ENCODE measurements around the gene ZNF385B. TPM values are rescaled to one million over a fixed set of nuclear protein-coding genes. Genes with fewer than 3 reads are reported as not detected.

ZNF385B gene
- total RNA-seq, 1 experiment from 2014 or later: 0.33 TPM

- H3K4me3 Mint-ChIP-seq (ENCODE audit: unreplicated experiment): no peak overlapping the region
- BruUV-seq (replicated peaks): no TSS peak
- peaks cover 7% of the 10 kb centered on the region for H3K9me3 Mint-ChIP-seq (ENCODE audit: unreplicated experiment)
- CTCF ChIA-PET: no interaction called here
- POLR2A ChIA-PET: no interaction called here
- no peak for DNase-seq (ENCODE audit: unreplicated experiment)
- intact Hi-C loops (cut with micrococcal nuclease): no loop called here
- H3K27me3 Mint-ChIP-seq (ENCODE audit: insufficient read depth, unreplicated experiment): no peaks in the 10 kb centered on the region
- TF ChIP-seq, protein P1, sequence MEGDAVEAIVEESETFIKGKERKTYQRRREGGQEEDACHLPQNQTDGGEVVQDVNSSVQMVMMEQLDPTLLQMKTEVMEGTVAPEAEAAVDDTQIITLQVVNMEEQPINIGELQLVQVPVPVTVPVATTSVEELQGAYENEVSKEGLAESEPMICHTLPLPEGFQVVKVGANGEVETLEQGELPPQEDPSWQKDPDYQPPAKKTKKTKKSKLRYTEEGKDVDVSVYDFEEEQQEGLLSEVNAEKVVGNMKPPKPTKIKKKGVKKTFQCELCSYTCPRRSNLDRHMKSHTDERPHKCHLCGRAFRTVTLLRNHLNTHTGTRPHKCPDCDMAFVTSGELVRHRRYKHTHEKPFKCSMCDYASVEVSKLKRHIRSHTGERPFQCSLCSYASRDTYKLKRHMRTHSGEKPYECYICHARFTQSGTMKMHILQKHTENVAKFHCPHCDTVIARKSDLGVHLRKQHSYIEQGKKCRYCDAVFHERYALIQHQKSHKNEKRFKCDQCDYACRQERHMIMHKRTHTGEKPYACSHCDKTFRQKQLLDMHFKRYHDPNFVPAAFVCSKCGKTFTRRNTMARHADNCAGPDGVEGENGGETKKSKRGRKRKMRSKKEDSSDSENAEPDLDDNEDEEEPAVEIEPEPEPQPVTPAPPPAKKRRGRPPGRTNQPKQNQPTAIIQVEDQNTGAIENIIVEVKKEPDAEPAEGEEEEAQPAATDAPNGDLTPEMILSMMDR (IDR thresholded peaks at IDR 0.05; ENCODE audit: unreplicated experiment): no peak
- H3K36me3 Mint-ChIP-seq (ENCODE audit: insufficient read depth, unreplicated experiment): no peaks in the 10 kb centered on the region
- no peak overlapping the region for H3K27ac Mint-ChIP-seq (ENCODE audit: low read depth, unreplicated experiment)
- peaks cover 4% of the 10 kb centered on the region for H3K4me1 Mint-ChIP-seq (ENCODE audit: insufficient read depth, unreplicated experiment)
Observed at GRCh38 chr2:179622112-179622511, 239.3 kb downstream of the ZNF385B start.

GRCh38 chr2:179619947-179620467 lies 241.4 kb downstream of the ZNF385B start:
- BruUV-seq (replicated peaks): no TSS peak
- Mint-ChIP-seq H3K9me3 (ENCODE audit: unreplicated experiment) (peaks cover 7% of the 10 kb centered on the region), H3K27me3 (ENCODE audit: insufficient read depth, unreplicated experiment) (no peaks in the 10 kb centered on the region), H3K4me1 (ENCODE audit: insufficient read depth, unreplicated experiment) (peaks cover 6% of the 10 kb centered on the region), H3K36me3 (ENCODE audit: insufficient read depth, unreplicated experiment) (no peaks in the 10 kb centered on the region), H3K27ac (ENCODE audit: low read depth, unreplicated experiment) (no peak overlapping the region), H3K4me3 (ENCODE audit: unreplicated experiment) (no peak overlapping the region)
- intact Hi-C loops (cut with micrococcal nuclease): no loop called here
- POLR2A ChIA-PET: interaction anchor here (0.6 kb wide), 1 partner anchor 31 kb away, joined by 3 read pairs; no protein-coding TSS in a partner anchor
- CTCF ChIA-PET: no interaction called here
- DNase-seq (ENCODE audit: unreplicated experiment): no peak
- TF ChIP-seq, protein P1 (IDR thresholded peaks at IDR 0.05; ENCODE audit: unreplicated experiment): no peak

DNA sequence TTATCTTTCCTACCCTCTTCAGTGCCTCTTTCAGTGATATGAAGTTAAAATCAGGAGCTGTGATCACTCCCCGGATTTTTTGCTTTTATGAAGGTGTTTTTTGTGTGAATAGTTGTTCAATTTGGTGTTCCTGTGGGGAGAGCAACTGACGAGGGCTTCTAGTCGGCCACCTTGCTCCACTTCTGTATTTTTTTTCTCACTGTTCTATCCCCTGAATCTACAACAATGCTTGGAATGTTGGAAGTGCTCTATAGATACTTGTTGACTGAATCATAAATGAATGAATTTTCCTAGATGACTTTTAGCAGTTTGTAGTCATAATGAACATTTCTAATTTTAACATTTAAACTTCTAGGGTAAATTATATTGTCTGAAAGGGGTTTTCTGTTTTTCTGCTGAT lies 247.3 kb downstream of the ZNF385B start:
- no peaks in the 10 kb centered on the region for H3K36me3 Mint-ChIP-seq (ENCODE audit: insufficient read depth, unreplicated experiment)
- BruUV-seq (replicated peaks): no TSS peak
- H3K4me1 Mint-ChIP-seq (ENCODE audit: insufficient read depth, unreplicated experiment): peaks cover 41% of the 10 kb centered on the region
- TF ChIP-seq, protein P1 (IDR thresholded peaks at IDR 0.05; ENCODE audit: unreplicated experiment): no peak
- no peak for DNase-seq (ENCODE audit: unreplicated experiment)
- POLR2A ChIA-PET: interaction anchor here (0.6 to 1.6 kb wide), 2 partner anchors 40 to 56 kb away, joined by 3 to 4 read pairs; no protein-coding TSS in a partner anchor
- intact Hi-C loops (cut with micrococcal nuclease): no loop called here
- H3K4me3 Mint-ChIP-seq (ENCODE audit: unreplicated experiment): peak overlapping the region; percentile 30
- CTCF ChIA-PET: interaction anchor here (1.3 kb wide), 1 partner anchor 172 kb away, joined by 3 read pairs; no protein-coding TSS in a partner anchor
- peak overlapping the region; percentile 71 for H3K27ac Mint-ChIP-seq (ENCODE audit: low read depth, unreplicated experiment)
- H3K9me3 Mint-ChIP-seq (ENCODE audit: unreplicated experiment): peaks cover 7% of the 10 kb centered on the region
- H3K27me3 Mint-ChIP-seq (ENCODE audit: insufficient read depth, unreplicated experiment): no peaks in the 10 kb centered on the region

DNA sequence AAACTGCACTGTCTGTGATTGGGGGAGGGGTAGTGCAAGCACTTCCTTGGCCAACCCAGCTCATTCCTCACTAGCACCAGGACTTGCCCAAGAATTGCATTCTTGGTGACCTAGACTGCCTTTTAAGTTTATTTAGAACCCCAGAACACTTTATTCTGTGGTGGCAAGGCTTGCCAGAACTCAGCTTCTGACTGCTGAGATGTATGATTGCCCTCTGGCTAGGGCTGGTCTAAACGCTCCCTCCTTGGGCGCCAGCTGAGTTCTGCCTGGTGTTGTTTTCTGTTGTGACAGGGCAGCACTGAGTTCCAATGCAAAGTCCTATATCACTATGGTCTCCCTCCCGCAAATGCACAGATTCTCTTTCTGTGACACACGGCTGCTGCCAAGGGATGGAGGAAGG lies 247.7 kb downstream of the ZNF385B start:
- peak overlapping the region; percentile 71 for H3K27ac Mint-ChIP-seq (ENCODE audit: low read depth, unreplicated experiment)
- peaks cover 37% of the 10 kb centered on the region for H3K4me1 Mint-ChIP-seq (ENCODE audit: insufficient read depth, unreplicated experiment)
- intact Hi-C loops (cut with micrococcal nuclease): no loop called here

More for the DNA sequence above, 247.7 kb downstream of the ZNF385B start:
- Mint-ChIP-seq H3K27me3 (ENCODE audit: insufficient read depth, unreplicated experiment) (no peaks in the 10 kb centered on the region), H3K4me3 (ENCODE audit: unreplicated experiment) (peak overlapping the region; percentile 30), H3K9me3 (ENCODE audit: unreplicated experiment) (peaks cover 7% of the 10 kb centered on the region), H3K36me3 (ENCODE audit: insufficient read depth, unreplicated experiment) (no peaks in the 10 kb centered on the region)
- peak; percentile 36 for DNase-seq (ENCODE audit: unreplicated experiment)
- TF ChIP-seq, protein P1 (IDR thresholded peaks at IDR 0.05; ENCODE audit: unreplicated experiment): no peak
- ChIA-PET CTCF (interaction anchor here (1.1 to 1.3 kb wide), 2 partner anchors 171 to 191 kb away, joined by 3 read pairs; no protein-coding TSS in a partner anchor), POLR2A (interaction anchor here (0.6 to 1.6 kb wide), 4 partner anchors 12 to 57 kb away, joined by 3 to 4 read pairs (median 3); no protein-coding TSS in a partner anchor)
- no TSS peak for BruUV-seq (replicated peaks)

Data from MCF 10A (cell line).